ENCODE results near the gene C3orf33. TPM values are rescaled to one million over a fixed set of nuclear protein-coding genes. Genes with fewer than 3 reads are reported as not detected.
A peak's percentile ranks its signal among the peaks of the same experiment; 100 is the strongest.

Gene C3orf33
- total and polyA plus RNA-seq, 2 of the 13 experiments (the other 11 are each of a cell fraction or from before 2014, with no cell fraction given) = 9.2 to 12.6 TPM

DNA sequence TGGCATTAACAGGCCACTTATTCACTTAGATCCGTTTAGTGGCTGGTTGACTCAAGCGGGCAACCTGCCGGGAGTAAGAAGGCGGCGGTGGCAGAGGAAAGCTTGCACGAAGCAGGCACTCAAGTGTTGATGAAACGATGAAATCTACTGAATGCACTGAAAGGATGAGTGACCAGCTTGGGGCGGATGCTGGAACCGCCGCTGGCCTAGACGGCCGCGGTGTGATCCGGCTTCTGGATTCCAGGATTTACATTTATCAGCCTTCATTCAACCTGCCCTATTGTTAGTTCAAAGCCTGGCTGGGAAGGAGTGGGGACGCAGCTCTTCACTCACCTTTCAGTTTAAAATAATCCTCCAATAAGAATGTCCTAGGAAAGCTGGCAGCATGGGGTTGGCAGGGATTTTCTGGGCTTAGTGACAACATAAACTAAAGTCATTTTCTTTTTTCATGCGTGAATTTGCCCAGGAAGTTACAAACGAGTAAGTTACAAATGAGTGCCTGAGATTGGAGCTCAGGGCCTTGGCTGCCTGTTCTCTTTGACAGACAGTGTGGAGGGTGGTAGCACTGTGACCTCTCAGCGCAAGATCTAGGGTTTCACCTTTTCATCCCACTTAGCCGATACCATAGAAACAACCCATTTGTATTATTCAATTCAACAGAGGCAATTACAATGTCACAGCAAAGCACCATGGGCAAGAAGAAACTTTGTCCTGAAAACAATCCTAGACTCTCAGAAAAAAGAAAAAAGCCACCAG, 60.1 kb downstream of the C3orf33 start (continued):
- TF ChIP-seq, protein P1, sequence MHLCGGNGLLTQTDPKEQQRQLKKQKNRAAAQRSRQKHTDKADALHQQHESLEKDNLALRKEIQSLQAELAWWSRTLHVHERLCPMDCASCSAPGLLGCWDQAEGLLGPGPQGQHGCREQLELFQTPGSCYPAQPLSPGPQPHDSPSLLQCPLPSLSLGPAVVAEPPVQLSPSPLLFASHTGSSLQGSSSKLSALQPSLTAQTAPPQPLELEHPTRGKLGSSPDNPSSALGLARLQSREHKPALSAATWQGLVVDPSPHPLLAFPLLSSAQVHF (CRISPR knock-in tag; IDR thresholded peaks at IDR 0.05) = no peak
- no peak for TF ChIP-seq CREM (IDR thresholded peaks at IDR 0.05)
- TF ChIP-seq CREM (CRISPR knock-in tag; IDR thresholded peaks at IDR 0.05) = no peak
- 0 out of 2 replicates have a peak, but pooled peaks have one; percentile 43 for TF ChIP-seq ETV6 (CRISPR knock-in tag; conservative IDR thresholded peaks at IDR 0.05)
- TF ChIP-seq ZBTB21 (CRISPR knock-in tag; IDR thresholded peaks at IDR 0.05) = no peak
- TF ChIP-seq PRPF4 (IDR thresholded peaks at IDR 0.05; ENCODE audit: low read depth, low read length, poor library complexity, severe bottlenecking) = no peak
- TF ChIP-seq, protein P2, sequence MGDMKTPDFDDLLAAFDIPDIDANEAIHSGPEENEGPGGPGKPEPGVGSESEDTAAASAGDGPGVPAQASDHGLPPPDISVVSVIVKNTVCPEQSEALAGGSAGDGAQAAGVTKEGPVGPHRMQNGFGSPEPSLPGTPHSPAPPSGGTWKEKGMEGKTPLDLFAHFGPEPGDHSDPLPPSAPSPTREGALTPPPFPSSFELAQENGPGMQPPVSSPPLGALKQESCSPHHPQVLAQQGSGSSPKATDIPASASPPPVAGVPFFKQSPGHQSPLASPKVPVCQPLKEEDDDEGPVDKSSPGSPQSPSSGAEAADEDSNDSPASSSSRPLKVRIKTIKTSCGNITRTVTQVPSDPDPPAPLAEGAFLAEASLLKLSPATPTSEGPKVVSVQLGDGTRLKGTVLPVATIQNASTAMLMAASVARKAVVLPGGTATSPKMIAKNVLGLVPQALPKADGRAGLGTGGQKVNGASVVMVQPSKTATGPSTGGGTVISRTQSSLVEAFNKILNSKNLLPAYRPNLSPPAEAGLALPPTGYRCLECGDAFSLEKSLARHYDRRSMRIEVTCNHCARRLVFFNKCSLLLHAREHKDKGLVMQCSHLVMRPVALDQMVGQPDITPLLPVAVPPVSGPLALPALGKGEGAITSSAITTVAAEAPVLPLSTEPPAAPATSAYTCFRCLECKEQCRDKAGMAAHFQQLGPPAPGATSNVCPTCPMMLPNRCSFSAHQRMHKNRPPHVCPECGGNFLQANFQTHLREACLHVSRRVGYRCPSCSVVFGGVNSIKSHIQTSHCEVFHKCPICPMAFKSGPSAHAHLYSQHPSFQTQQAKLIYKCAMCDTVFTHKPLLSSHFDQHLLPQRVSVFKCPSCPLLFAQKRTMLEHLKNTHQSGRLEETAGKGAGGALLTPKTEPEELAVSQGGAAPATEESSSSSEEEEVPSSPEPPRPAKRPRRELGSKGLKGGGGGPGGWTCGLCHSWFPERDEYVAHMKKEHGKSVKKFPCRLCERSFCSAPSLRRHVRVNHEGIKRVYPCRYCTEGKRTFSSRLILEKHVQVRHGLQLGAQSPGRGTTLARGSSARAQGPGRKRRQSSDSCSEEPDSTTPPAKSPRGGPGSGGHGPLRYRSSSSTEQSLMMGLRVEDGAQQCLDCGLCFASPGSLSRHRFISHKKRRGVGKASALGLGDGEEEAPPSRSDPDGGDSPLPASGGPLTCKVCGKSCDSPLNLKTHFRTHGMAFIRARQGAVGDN (CRISPR knock-in tag; IDR thresholded peaks at IDR 0.05) = no peak
- no peak for TF ChIP-seq ZFP1 (CRISPR knock-in tag; IDR thresholded peaks at IDR 0.05)
- TF ChIP-seq SP4 (CRISPR knock-in tag; IDR thresholded peaks at IDR 0.05) = no peak
- TF ChIP-seq, protein P3, sequence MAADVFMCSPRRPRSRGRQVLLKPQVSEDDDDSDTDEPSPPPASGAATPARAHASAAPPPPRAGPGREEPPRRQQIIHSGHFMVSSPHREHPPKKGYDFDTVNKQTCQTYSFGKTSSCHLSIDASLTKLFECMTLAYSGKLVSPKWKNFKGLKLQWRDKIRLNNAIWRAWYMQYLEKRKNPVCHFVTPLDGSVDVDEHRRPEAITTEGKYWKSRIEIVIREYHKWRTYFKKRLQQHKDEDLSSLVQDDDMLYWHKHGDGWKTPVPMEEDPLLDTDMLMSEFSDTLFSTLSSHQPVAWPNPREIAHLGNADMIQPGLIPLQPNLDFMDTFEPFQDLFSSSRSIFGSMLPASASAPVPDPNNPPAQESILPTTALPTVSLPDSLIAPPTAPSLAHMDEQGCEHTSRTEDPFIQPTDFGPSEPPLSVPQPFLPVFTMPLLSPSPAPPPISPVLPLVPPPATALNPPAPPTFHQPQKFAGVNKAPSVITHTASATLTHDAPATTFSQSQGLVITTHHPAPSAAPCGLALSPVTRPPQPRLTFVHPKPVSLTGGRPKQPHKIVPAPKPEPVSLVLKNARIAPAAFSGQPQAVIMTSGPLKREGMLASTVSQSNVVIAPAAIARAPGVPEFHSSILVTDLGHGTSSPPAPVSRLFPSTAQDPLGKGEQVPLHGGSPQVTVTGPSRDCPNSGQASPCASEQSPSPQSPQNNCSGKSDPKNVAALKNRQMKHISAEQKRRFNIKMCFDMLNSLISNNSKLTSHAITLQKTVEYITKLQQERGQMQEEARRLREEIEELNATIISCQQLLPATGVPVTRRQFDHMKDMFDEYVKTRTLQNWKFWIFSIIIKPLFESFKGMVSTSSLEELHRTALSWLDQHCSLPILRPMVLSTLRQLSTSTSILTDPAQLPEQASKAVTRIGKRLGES (CRISPR knock-in tag; IDR thresholded peaks at IDR 0.05; ENCODE audit: borderline replicate concordance) = no peak
- TF ChIP-seq, protein P4, sequence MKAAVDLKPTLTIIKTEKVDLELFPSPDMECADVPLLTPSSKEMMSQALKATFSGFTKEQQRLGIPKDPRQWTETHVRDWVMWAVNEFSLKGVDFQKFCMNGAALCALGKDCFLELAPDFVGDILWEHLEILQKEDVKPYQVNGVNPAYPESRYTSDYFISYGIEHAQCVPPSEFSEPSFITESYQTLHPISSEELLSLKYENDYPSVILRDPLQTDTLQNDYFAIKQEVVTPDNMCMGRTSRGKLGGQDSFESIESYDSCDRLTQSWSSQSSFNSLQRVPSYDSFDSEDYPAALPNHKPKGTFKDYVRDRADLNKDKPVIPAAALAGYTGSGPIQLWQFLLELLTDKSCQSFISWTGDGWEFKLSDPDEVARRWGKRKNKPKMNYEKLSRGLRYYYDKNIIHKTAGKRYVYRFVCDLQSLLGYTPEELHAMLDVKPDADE (CRISPR knock-in tag; IDR thresholded peaks at IDR 0.05) = no peak
- peak; percentile 68 for TF ChIP-seq XRCC5 (optimal IDR thresholded peaks at IDR 0.05; ENCODE audit: low read length)
- peak; percentile 28; the same call in 1 of the 2 replicates for TF ChIP-seq TAF1 (CRISPR knock-in tag; IDR thresholded peaks at IDR 0.05)
- TF ChIP-seq ZSCAN29 (CRISPR knock-in tag; conservative IDR thresholded peaks at IDR 0.05) = 0 out of 2 replicates have a peak, but pooled peaks have one; percentile 26
- TF ChIP-seq FOXP1 (IDR thresholded peaks at IDR 0.05) = no peak
- no peak for TF ChIP-seq FOXP1 (CRISPR knock-in tag; IDR thresholded peaks at IDR 0.05)
- TF ChIP-seq ZNF607 (CRISPR knock-in tag; IDR thresholded peaks at IDR 0.05; ENCODE audit: borderline replicate concordance) = no peak
- 0 out of 2 replicates have a peak, but pooled peaks have one; percentile 37 for TF ChIP-seq KMT2B (CRISPR knock-in tag; IDR thresholded peaks at IDR 0.05)
- TF ChIP-seq ZFP36L2 (CRISPR knock-in tag; IDR thresholded peaks at IDR 0.05) = no peak
- 0 out of 2 replicates have a peak, but pooled peaks have one; percentile 37 for TF ChIP-seq ZMYM4 (CRISPR knock-in tag; IDR thresholded peaks at IDR 0.05)
- TF ChIP-seq ZNF777 (CRISPR knock-in tag; IDR thresholded peaks at IDR 0.05) = peak; percentile 86
- TF ChIP-seq TBP (CRISPR knock-in tag; IDR thresholded peaks at IDR 0.05) = no peak
- 0 out of 2 replicates have a peak, but pooled peaks have one; percentile 18 for TF ChIP-seq ZNF292 (CRISPR knock-in tag; IDR thresholded peaks at IDR 0.05; ENCODE audit: borderline replicate concordance, low read depth)

All from HepG2 (cell line).